Measurements from ENCODE around the gene SLC9A9. TPM values are rescaled to one million over a fixed set of nuclear protein-coding genes. Genes with fewer than 3 reads are reported as not detected.

Gene SLC9A9
- polyA plus RNA-seq, 1 donor (not counting 4 experiments of a cell fraction or from before 2014, with no cell fraction given): 5.2 TPM

GRCh38 chr3:143221446-143221845, 626.8 kb downstream of the SLC9A9 start:
- H3K9me1 ChIP-seq (ENCODE audit: control insufficient read depth, extremely low read depth, insufficient read depth, low read length): no peaks in the 10 kb centered on the region
- H2AFZ ChIP-seq (ENCODE audit: control insufficient read depth, low read length): no peak overlapping the region
- no peaks in the 10 kb centered on the region for H3K4me1 ChIP-seq (ENCODE audit: control insufficient read depth, extremely low read depth, insufficient read depth, low read length)
- H3K36me3 ChIP-seq (ENCODE audit: control insufficient read depth in 2 of 2, extremely low read depth in 1 of 2, insufficient read depth in 2 of 2, low read length in 2 of 2): no peaks in the 10 kb centered on the region
- TF ChIP-seq, protein P1, sequence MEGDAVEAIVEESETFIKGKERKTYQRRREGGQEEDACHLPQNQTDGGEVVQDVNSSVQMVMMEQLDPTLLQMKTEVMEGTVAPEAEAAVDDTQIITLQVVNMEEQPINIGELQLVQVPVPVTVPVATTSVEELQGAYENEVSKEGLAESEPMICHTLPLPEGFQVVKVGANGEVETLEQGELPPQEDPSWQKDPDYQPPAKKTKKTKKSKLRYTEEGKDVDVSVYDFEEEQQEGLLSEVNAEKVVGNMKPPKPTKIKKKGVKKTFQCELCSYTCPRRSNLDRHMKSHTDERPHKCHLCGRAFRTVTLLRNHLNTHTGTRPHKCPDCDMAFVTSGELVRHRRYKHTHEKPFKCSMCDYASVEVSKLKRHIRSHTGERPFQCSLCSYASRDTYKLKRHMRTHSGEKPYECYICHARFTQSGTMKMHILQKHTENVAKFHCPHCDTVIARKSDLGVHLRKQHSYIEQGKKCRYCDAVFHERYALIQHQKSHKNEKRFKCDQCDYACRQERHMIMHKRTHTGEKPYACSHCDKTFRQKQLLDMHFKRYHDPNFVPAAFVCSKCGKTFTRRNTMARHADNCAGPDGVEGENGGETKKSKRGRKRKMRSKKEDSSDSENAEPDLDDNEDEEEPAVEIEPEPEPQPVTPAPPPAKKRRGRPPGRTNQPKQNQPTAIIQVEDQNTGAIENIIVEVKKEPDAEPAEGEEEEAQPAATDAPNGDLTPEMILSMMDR (optimal IDR thresholded peaks at IDR 0.05 in 1 of 3, IDR thresholded peaks at IDR 0.05 in 1 of 3, conservative IDR thresholded peaks at IDR 0.05 in 1 of 3; ENCODE audit: extremely low read depth in 1 of 3, insufficient read depth in 2 of 3, low read length in 3 of 3): no peak
- TF ChIP-seq EZH2 (IDR thresholded peaks at IDR 0.05; ENCODE audit: low read length): no peak
- FAIRE-seq: no peak
- H3K4me3 ChIP-seq (ENCODE audit: control insufficient read depth in 2 of 3, extremely low read depth in 1 of 3, insufficient read depth in 2 of 3, low read depth in 1 of 3, low read length in 3 of 3): no peak overlapping the region
- dilution Hi-C loops (cut with MboI; ENCODE audit: extremely low pct_ligation_motif_present, low sequenced_read_pairs): no loop called here
- no peaks in the 10 kb centered on the region for H4K20me1 ChIP-seq (ENCODE audit: control insufficient read depth, extremely low read depth, insufficient read depth, low read length)
- H3K9me3 ChIP-seq (ENCODE audit: control insufficient read depth, low read depth, low read length): no peaks in the 10 kb centered on the region
- no peak overlapping the region for H3K9ac ChIP-seq (ENCODE audit: control insufficient read depth, extremely low read depth, insufficient read depth, low read length)
- no peak overlapping the region for H3K4me2 ChIP-seq (ENCODE audit: control insufficient read depth, extremely low read depth, insufficient read depth, low read depth, low read length)
- DNase-seq (ENCODE audit: low read depth, low spot score): no peak
- no peak overlapping the region for H3K27ac ChIP-seq (ENCODE audit: control insufficient read depth, insufficient read depth, low read length)
- no peaks in the 10 kb centered on the region for H3K79me2 ChIP-seq (ENCODE audit: control insufficient read depth, insufficient read depth, low read length)
- no peaks in the 10 kb centered on the region for H3K27me3 ChIP-seq (ENCODE audit: control insufficient read depth, extremely low read depth, insufficient read depth, low read length)

- Histone ChIP-seq H4K20me1 (ENCODE audit: control insufficient read depth, extremely low read depth, insufficient read depth, low read length) (no peaks in the 10 kb centered on the region), H3K36me3 (ENCODE audit: control insufficient read depth in 2 of 2, extremely low read depth in 1 of 2, insufficient read depth in 2 of 2, low read length in 2 of 2) (no peaks in the 10 kb centered on the region), H2AFZ (ENCODE audit: control insufficient read depth, low read length) (no peak overlapping the region), H3K79me2 (ENCODE audit: control insufficient read depth, insufficient read depth, low read length) (no peaks in the 10 kb centered on the region), H3K27me3 (ENCODE audit: control insufficient read depth, extremely low read depth, insufficient read depth, low read length) (no peaks in the 10 kb centered on the region), H3K27ac (ENCODE audit: control insufficient read depth, insufficient read depth, low read length) (no peak overlapping the region), H3K4me2 (ENCODE audit: control insufficient read depth, extremely low read depth, insufficient read depth, low read depth, low read length) (no peak overlapping the region), H3K9me1 (ENCODE audit: control insufficient read depth, extremely low read depth, insufficient read depth, low read length) (no peaks in the 10 kb centered on the region), H3K4me1 (ENCODE audit: control insufficient read depth, extremely low read depth, insufficient read depth, low read length) (no peaks in the 10 kb centered on the region), H3K9ac (ENCODE audit: control insufficient read depth, extremely low read depth, insufficient read depth, low read length) (no peak overlapping the region), H3K4me3 (ENCODE audit: control insufficient read depth in 2 of 3, extremely low read depth in 1 of 3, insufficient read depth in 2 of 3, low read depth in 1 of 3, low read length in 3 of 3) (no peak overlapping the region), H3K9me3 (ENCODE audit: control insufficient read depth, low read depth, low read length) (no peaks in the 10 kb centered on the region)
- DNase-seq (ENCODE audit: low read depth, low spot score): no peak
- dilution Hi-C loops (cut with MboI; ENCODE audit: extremely low pct_ligation_motif_present, low sequenced_read_pairs): no loop called here
- no peak for TF ChIP-seq EZH2 (IDR thresholded peaks at IDR 0.05; ENCODE audit: low read length)
- TF ChIP-seq, protein P1 (optimal IDR thresholded peaks at IDR 0.05 in 1 of 3, IDR thresholded peaks at IDR 0.05 in 1 of 3, conservative IDR thresholded peaks at IDR 0.05 in 1 of 3; ENCODE audit: extremely low read depth in 1 of 3, insufficient read depth in 2 of 3, low read length in 3 of 3): no peak
- no peak for FAIRE-seq
Measured at GRCh38 chr3:143220741-143221140, 627.5 kb downstream of the SLC9A9 start.

Data from keratinocyte (primary cell).